MCF 10A (cell line): ENCODE results near the gene KCNK4. TPM values are rescaled to one million over a fixed set of nuclear protein-coding genes. Genes with fewer than 3 reads are reported as not detected.

Experiments used
- BruUV-seq: library from RNA; stranded (reverse); fragments of 400-500 nt; replicated peaks from 2 replicates; lab custom pipeline; 2021; lab: Mats Ljungman, UMichigan
- CTCF ChIA-PET: fragments of 300-600 bp; sonication (Branson Sonifier 250); formaldehyde crosslinking; extraction: SDS; loops from one replicate; lab custom pipeline; 2021; ENCODE audit warnings: antibody characterized with exemption, inconsistent platforms; lab: Yijun Ruan, JAX
- POLR2A ChIA-PET: fragments of 300-600, 350-650 bp; sonication (Branson Sonifier 250); formaldehyde crosslinking; extraction: SDS; loops from one replicate; lab custom pipeline; 2020; ENCODE audit warnings: antibody characterized with exemption, inconsistent platforms; lab: Yijun Ruan, JAX
- DNase-seq: peaks from one replicate; pipeline ENCODE4 v3.0.0-alpha.2; 2018; ENCODE audit not compliant: unreplicated experiment
- H3K27ac Mint-ChIP-seq: one replicate; pipeline ENCODE4 v1.8.0; 2022; ENCODE audit warnings: mild to moderate bottlenecking, low read depth, mixed read lengths; ENCODE audit not compliant: unreplicated experiment
- H3K27me3 Mint-ChIP-seq: one replicate; pipeline ENCODE4 v1.8.0; 2022; ENCODE audit warnings: mixed read lengths; ENCODE audit not compliant: insufficient read depth, unreplicated experiment
- H3K36me3 Mint-ChIP-seq: one replicate; pipeline ENCODE4 v1.8.0; 2022; ENCODE audit warnings: mild to moderate bottlenecking, moderate library complexity, mixed read lengths; ENCODE audit not compliant: insufficient read depth, unreplicated experiment
- H3K4me1 Mint-ChIP-seq: one replicate; pipeline ENCODE4 v1.8.0; 2022; ENCODE audit warnings: mixed read lengths; ENCODE audit not compliant: insufficient read depth, unreplicated experiment
- H3K4me3 Mint-ChIP-seq: one replicate; pipeline ENCODE4 v1.8.0; 2022; ENCODE audit warnings: mild to moderate bottlenecking, moderate library complexity, mixed read lengths; ENCODE audit not compliant: unreplicated experiment
- H3K9me3 Mint-ChIP-seq: one replicate; pipeline ENCODE4 v1.8.0; 2022; ENCODE audit warnings: mixed read lengths; ENCODE audit not compliant: unreplicated experiment
- CTCF ChIP-seq: fragments of 200-600 bp; IDR thresholded peaks from one replicate; pipeline ENCODE4 v1.8.0; 2022; ENCODE audit warnings: antibody characterized with exemption, mild to moderate bottlenecking; ENCODE audit not compliant: unreplicated experiment
- intact Hi-C: fragments of 100-400 bp; cut with micrococcal nuclease; formaldehyde crosslinking; loops from 2 replicates; pipeline ENCODE4 v1.14.1; 2022
- total RNA-seq: library from RNA; stranded (reverse); gene quantifications from 2 replicates; pipeline ENCODE4 v1.2.3, GENCODE V29; 2022

KCNK4 gene
- total RNA-seq, 1 experiment from 2014 or later: not detected

DNA sequence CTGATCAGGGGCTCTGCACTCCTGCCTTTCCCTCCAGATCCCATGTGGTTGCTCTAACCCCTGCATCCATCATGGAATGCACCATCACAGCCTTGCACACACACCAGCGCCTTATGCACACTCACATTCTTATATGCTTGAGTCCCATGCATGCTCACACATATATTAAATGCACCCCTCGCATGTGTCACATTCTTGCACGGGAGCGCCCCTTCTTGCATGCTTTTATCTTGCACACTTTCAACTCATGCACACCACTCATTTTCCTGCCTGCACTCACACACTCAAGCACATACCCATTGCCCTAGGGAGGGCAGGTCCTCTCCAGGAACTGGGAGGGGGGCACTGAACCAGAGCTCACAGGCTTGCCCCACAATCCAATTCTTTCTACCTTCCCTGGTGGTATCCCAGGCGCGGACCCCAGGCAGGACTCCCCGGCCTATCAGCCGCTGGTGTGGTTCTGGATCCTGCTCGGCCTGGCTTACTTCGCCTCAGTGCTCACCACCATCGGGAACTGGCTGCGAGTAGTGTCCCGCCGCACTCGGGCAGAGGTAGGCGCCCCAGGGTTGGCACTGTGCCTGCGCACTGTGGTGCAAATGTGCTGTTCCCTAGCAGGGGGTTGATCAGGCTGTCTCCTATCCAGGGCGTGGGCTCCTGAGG, 6.7 kb downstream of the KCNK4 start:
- no peak overlapping the region for H3K4me3 Mint-ChIP-seq
- peaks cover 10% of the 10 kb centered on the region for H3K4me1 Mint-ChIP-seq
- H3K9me3 Mint-ChIP-seq: no peaks in the 10 kb centered on the region
- no peak overlapping the region for H3K27ac Mint-ChIP-seq
- DNase-seq: no peak
- no peak for TF ChIP-seq CTCF
- no TSS peak for BruUV-seq
- ChIA-PET CTCF (interaction anchor here (0.7 kb wide), 1 partner anchor 355 kb away, joined by 3 read pairs; no protein-coding TSS in a partner anchor), POLR2A (interaction anchor here (2.6 kb wide), 1 partner anchor 14 kb away, joined by 10 read pairs; the partner anchor contains the start of gene BAD)
- intact Hi-C loops: no loop called here
- no peaks in the 10 kb centered on the region for H3K36me3 Mint-ChIP-seq
- no peaks in the 10 kb centered on the region for H3K27me3 Mint-ChIP-seq

GRCh38 chr11:64298966-64299846, 8.1 kb downstream of the KCNK4 start:
- H3K27me3 Mint-ChIP-seq: no peaks in the 10 kb centered on the region
- POLR2A ChIA-PET: no interaction called here
- BruUV-seq: no TSS peak
- peaks cover 14% of the 10 kb centered on the region for H3K4me1 Mint-ChIP-seq
- intact Hi-C loops: no loop called here
- no peaks in the 10 kb centered on the region for H3K9me3 Mint-ChIP-seq
- no peak overlapping the region for H3K27ac Mint-ChIP-seq
- H3K4me3 Mint-ChIP-seq: no peak overlapping the region
- DNase-seq: no peak
- CTCF ChIA-PET: interaction anchor here (0.5 to 0.6 kb wide), 2 partner anchors 21 to 89 kb away, joined by 3 read pairs; no protein-coding TSS in a partner anchor
- no peak for TF ChIP-seq CTCF
- no peaks in the 10 kb centered on the region for H3K36me3 Mint-ChIP-seq

DNA sequence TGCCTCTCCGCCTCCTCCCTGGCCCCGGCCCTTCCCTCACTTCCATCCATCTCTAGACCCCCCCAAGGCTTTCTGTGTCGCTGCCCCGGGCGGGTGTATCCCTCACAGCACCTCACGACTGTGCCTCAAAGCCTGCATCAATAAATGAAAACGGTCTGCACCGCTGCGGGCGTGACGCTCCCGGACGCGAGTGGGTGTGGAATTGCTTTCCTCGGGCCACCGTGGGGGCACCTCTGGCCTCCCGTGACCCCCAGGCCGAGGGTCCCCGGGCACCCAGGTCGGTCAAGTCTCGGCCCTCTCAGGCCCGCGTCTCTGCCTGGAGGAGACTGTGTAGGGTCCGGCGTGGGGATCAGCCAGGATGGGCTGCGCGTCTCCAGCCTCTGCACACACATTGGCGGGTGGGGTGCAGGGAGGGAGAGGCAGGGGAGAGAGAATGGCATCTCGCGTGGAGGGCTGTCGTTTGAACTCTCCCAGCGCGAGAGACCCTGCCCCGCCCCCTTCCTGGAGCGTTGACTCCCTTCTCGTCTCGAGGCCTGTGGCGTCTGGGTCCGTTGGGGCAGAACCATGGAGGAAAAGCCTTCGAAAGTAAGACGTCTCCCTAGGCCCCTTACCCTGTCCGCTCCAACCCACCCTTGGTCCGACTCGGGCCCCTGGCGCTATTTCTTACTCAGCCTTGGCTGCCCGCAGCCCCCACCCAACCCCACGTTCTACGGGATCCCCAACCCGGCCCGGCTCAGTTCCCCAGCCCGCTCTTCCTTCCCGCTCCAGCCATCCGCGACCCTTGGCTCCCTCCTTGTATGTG, 8.9 kb downstream of the KCNK4 start, which contains the start of gene CATSPERZ:
Gene CATSPERZ, plus strand, starts transcription at position 512 of the 802 bp plus-strand sequence. Its CDS starts 53 bp downstream, at position 565.
- no peaks in the 10 kb centered on the region for H3K36me3 Mint-ChIP-seq
- POLR2A ChIA-PET: interaction anchor here (1.6 to 5.8 kb wide), 7 partner anchors 15 to 115 kb away, joined by 8 to 107 read pairs (median 19); partner anchors contain the start of genes BAD, FKBP2, GPR137 and PLCB3
- no peak for DNase-seq
- H3K27ac Mint-ChIP-seq: no peak within 1 kb of the TSS
- TF ChIP-seq CTCF: no peak
- peak within 1 kb of the TSS; percentile 64 for H3K4me3 Mint-ChIP-seq
- intact Hi-C loops: loop anchor here (2.0 to 5.0 kb wide), 2 partner anchors 47 to 113 kb away; partner anchors contain the start of gene STIP1
- CTCF ChIA-PET: interaction anchor here (0.6 to 5.1 kb wide), 22 partner anchors 8 to 464 kb away, joined by 3 to 96 read pairs (median 6); partner anchors contain the start of genes BAD, CCDC88B, FERMT3 and FKBP2
- H3K27me3 Mint-ChIP-seq: no peaks in the 10 kb centered on the region
- H3K4me1 Mint-ChIP-seq: peaks cover 16% of the 10 kb centered on the region
- H3K9me3 Mint-ChIP-seq: no peaks in the 10 kb centered on the region
- BruUV-seq: no TSS peak
